ENCODE results near the gene DENND5B.

Gene DENND5B

DNA sequence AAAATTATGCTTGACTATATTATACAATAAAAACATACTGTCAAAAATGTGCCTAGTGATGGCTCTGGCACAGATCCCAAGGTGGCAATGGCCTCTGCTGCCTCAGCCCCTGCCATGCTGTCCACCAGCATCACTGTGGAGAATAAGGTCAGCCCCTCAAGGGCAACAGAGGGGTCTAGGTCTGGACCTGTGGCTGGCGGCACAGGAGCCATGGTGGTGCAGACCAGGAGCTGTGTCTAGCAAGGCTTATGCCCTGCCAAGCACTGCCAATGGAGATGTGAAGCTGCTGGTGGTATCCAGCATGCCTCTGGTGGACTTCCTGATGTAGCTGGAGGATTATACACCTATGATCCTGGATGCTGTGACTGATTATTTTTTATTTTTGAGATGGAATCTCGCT lies 125.9 kb downstream of the DENND5B start:
- WGBS (ENCODE audit: extremely low coverage, insufficient coverage, insufficient read length), result no CpG with 5 or more reads among the region's 2 CpGs
- Histone ChIP-seq H2BK12ac (ENCODE audit: low read length) (no peak overlapping the region), H3K36me3 (ENCODE audit: control insufficient read depth in 1 of 2, insufficient read depth in 2 of 2, low read length in 2 of 2) (peaks cover 2% of the 10 kb centered on the region in 2 experiments), H3K4ac (ENCODE audit: low read depth, low read length) (no peak overlapping the region), H3K4me2 (ENCODE audit: low read length) (no peak overlapping the region), H2AK5ac (ENCODE audit: low read length) (no peak overlapping the region), H2AFZ (ENCODE audit: insufficient read depth, low read length, poor library complexity) (no peak overlapping the region), H2BK120ac (ENCODE audit: insufficient read depth, low read length, poor library complexity) (no peak overlapping the region), H3K23ac (ENCODE audit: low read length) (no peak overlapping the region), H3K18ac (ENCODE audit: low read length) (no peak overlapping the region), H3K4me1 (ENCODE audit: control insufficient read depth in 1 of 2, insufficient read depth in 2 of 2, low read length in 2 of 2) (no peaks in the 10 kb centered on the region), H4K91ac (ENCODE audit: low read depth, low read length) (no peak overlapping the region), H3K9ac (ENCODE audit: low read length) (no peak overlapping the region), H3K27ac (ENCODE audit: low read depth, low read length) (no peak overlapping the region), H3K79me2 (ENCODE audit: control insufficient read depth, insufficient read depth, low read length, poor library complexity) (no peaks in the 10 kb centered on the region), H3K9me3 (ENCODE audit: insufficient read depth, low read depth, low read length) (no peaks in the 10 kb centered on the region), H2BK5ac (ENCODE audit: low read depth, low read length, poor library complexity) (no peak overlapping the region), H3K14ac (ENCODE audit: low read length) (no peak overlapping the region), H4K12ac (ENCODE audit: low read depth, low read length) (no peak overlapping the region), H3K79me1 (ENCODE audit: low read length) (no peaks in the 10 kb centered on the region), H3K27me3 (ENCODE audit: insufficient read depth, low read length) (no peaks in the 10 kb centered on the region), H3K4me3 (ENCODE audit: low read depth, low read length) (no peak overlapping the region), H4K8ac (ENCODE audit: low read depth, low read length) (no peak overlapping the region)
- no peak for DNase-seq

GRCh38 chr12:31460024-31460423 lies 130.9 kb downstream of the DENND5B start:
- H3K27ac ChIP-seq (ENCODE audit: low read depth, low read length), result no peak overlapping the region
- no peak overlapping the region for H3K23ac ChIP-seq (ENCODE audit: low read length)
- H3K9me3 ChIP-seq (ENCODE audit: insufficient read depth, low read depth, low read length), result no peaks in the 10 kb centered on the region
- no peak overlapping the region for H3K9ac ChIP-seq (ENCODE audit: low read length)
- no peak overlapping the region for H2BK12ac ChIP-seq (ENCODE audit: low read length)
- no peak overlapping the region for H4K12ac ChIP-seq (ENCODE audit: low read depth, low read length)
- no peaks in the 10 kb centered on the region for H3K4me1 ChIP-seq (ENCODE audit: control insufficient read depth in 1 of 2, insufficient read depth in 2 of 2, low read length in 2 of 2)
- H2BK120ac ChIP-seq (ENCODE audit: insufficient read depth, low read length, poor library complexity), result no peak overlapping the region
- H2BK5ac ChIP-seq (ENCODE audit: low read depth, low read length, poor library complexity), result no peak overlapping the region
- H3K79me1 ChIP-seq (ENCODE audit: low read length), result no peaks in the 10 kb centered on the region
- H3K27me3 ChIP-seq (ENCODE audit: insufficient read depth, low read length), result no peaks in the 10 kb centered on the region
- H2AFZ ChIP-seq (ENCODE audit: insufficient read depth, low read length, poor library complexity), result no peak overlapping the region
- WGBS (ENCODE audit: extremely low coverage, insufficient coverage, insufficient read length), result no CpG with 5 or more reads among the region's 4 CpGs
- H3K4me3 ChIP-seq (ENCODE audit: low read depth, low read length), result no peak overlapping the region
- H2AK5ac ChIP-seq (ENCODE audit: low read length), result no peak overlapping the region
- H3K4ac ChIP-seq (ENCODE audit: low read depth, low read length), result no peak overlapping the region
- DNase-seq, result peak in 1 of 2 donors; percentile 4
- H3K4me2 ChIP-seq (ENCODE audit: low read length), result no peak overlapping the region
- H3K36me3 ChIP-seq (ENCODE audit: control insufficient read depth in 1 of 2, insufficient read depth in 2 of 2, low read length in 2 of 2), result peaks cover 1 to 2% of the 10 kb centered on the region in 2 experiments
- H3K79me2 ChIP-seq (ENCODE audit: control insufficient read depth, insufficient read depth, low read length, poor library complexity), result no peaks in the 10 kb centered on the region
- H3K14ac ChIP-seq (ENCODE audit: low read length), result no peak overlapping the region
- H4K91ac ChIP-seq (ENCODE audit: low read depth, low read length), result no peak overlapping the region
- no peak overlapping the region for H3K18ac ChIP-seq (ENCODE audit: low read length)
- no peak overlapping the region for H4K8ac ChIP-seq (ENCODE audit: low read depth, low read length)

DNA sequence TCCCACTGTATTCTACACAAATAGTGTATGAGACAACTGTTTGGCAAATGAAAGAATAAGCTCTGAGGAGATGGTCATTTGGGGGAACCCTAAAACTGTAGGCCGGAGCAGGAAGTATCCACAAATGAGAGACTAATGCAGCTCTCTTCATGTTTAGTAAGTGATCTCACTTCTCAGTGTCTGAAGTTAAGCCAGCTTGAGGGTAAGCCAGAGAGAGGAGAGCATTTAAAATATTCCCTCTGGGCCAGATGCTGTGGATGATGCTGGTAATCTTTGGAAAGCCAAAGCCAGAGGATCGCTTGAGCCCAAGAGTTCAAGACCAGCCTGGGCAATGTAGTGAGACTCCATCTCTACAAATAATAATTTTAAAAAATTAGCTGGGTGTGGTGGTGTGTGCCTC lies 134.4 kb downstream of the DENND5B start:
- Histone ChIP-seq H4K91ac (ENCODE audit: low read depth, low read length) (no peak overlapping the region), H3K9me3 (ENCODE audit: insufficient read depth, low read depth, low read length) (no peaks in the 10 kb centered on the region), H3K14ac (ENCODE audit: low read length) (no peak overlapping the region), H3K27ac (ENCODE audit: low read depth, low read length) (no peak overlapping the region), H2AFZ (ENCODE audit: insufficient read depth, low read length, poor library complexity) (no peak overlapping the region), H3K18ac (ENCODE audit: low read length) (no peak overlapping the region), H3K23ac (ENCODE audit: low read length) (no peak overlapping the region), H4K8ac (ENCODE audit: low read depth, low read length) (no peak overlapping the region), H3K79me1 (ENCODE audit: low read length) (no peaks in the 10 kb centered on the region), H2BK12ac (ENCODE audit: low read length) (no peak overlapping the region), H2BK5ac (ENCODE audit: low read depth, low read length, poor library complexity) (no peak overlapping the region), H4K12ac (ENCODE audit: low read depth, low read length) (no peak overlapping the region), H3K79me2 (ENCODE audit: control insufficient read depth, insufficient read depth, low read length, poor library complexity) (no peaks in the 10 kb centered on the region), H3K36me3 (ENCODE audit: control insufficient read depth in 1 of 2, insufficient read depth in 2 of 2, low read length in 2 of 2) (peaks cover 0 to 2% of the 10 kb centered on the region in 2 experiments), H3K4me3 (ENCODE audit: low read depth, low read length) (no peak overlapping the region), H3K9ac (ENCODE audit: low read length) (no peak overlapping the region), H2AK5ac (ENCODE audit: low read length) (no peak overlapping the region), H3K4ac (ENCODE audit: low read depth, low read length) (no peak overlapping the region), H3K27me3 (ENCODE audit: insufficient read depth, low read length) (no peaks in the 10 kb centered on the region), H3K4me1 (ENCODE audit: control insufficient read depth in 1 of 2, insufficient read depth in 2 of 2, low read length in 2 of 2) (no peaks in the 10 kb centered on the region), H2BK120ac (ENCODE audit: insufficient read depth, low read length, poor library complexity) (no peak overlapping the region), H3K4me2 (ENCODE audit: low read length) (no peak overlapping the region)
- WGBS (ENCODE audit: extremely low coverage, insufficient coverage, insufficient read length), result no CpG with 5 or more reads among the region's 2 CpGs
- DNase-seq, result peak in 1 of 2 donors; percentile 23

GRCh38 chr12:31444736-31445135 lies 146.2 kb downstream of the DENND5B start:
- H3K14ac ChIP-seq (ENCODE audit: low read length), result no peak overlapping the region
- H2AFZ ChIP-seq (ENCODE audit: insufficient read depth, low read length, poor library complexity), result no peak overlapping the region
- no peak overlapping the region for H3K23ac ChIP-seq (ENCODE audit: low read length)
- no peak overlapping the region for H3K9ac ChIP-seq (ENCODE audit: low read length)
- no peak overlapping the region for H3K4ac ChIP-seq (ENCODE audit: low read depth, low read length)
- no peak overlapping the region for H4K91ac ChIP-seq (ENCODE audit: low read depth, low read length)
- H3K4me1 ChIP-seq (ENCODE audit: control insufficient read depth in 1 of 2, insufficient read depth in 2 of 2, low read length in 2 of 2), result no peaks in the 10 kb centered on the region
- no peak overlapping the region for H3K4me3 ChIP-seq (ENCODE audit: low read depth, low read length)
- WGBS (ENCODE audit: extremely low coverage, insufficient coverage, insufficient read length), result no CpG with 5 or more reads among the region's 2 CpGs
- H4K8ac ChIP-seq (ENCODE audit: low read depth, low read length), result no peak overlapping the region
- H3K36me3 ChIP-seq (ENCODE audit: control insufficient read depth in 1 of 2, insufficient read depth in 2 of 2, low read length in 2 of 2), result peaks cover 3 to 4% of the 10 kb centered on the region in 2 experiments
- DNase-seq, result no peak
- H3K9me3 ChIP-seq (ENCODE audit: insufficient read depth, low read depth, low read length), result no peaks in the 10 kb centered on the region
- no peak overlapping the region for H3K27ac ChIP-seq (ENCODE audit: low read depth, low read length)
- no peak overlapping the region for H2AK5ac ChIP-seq (ENCODE audit: low read length)
- H3K79me2 ChIP-seq (ENCODE audit: control insufficient read depth, insufficient read depth, low read length, poor library complexity), result no peaks in the 10 kb centered on the region
- H2BK12ac ChIP-seq (ENCODE audit: low read length), result no peak overlapping the region
- H3K18ac ChIP-seq (ENCODE audit: low read length), result no peak overlapping the region
- no peak overlapping the region for H4K12ac ChIP-seq (ENCODE audit: low read depth, low read length)
- H3K27me3 ChIP-seq (ENCODE audit: insufficient read depth, low read length), result no peaks in the 10 kb centered on the region
- no peak overlapping the region for H2BK120ac ChIP-seq (ENCODE audit: insufficient read depth, low read length, poor library complexity)
- H3K4me2 ChIP-seq (ENCODE audit: low read length), result no peak overlapping the region
- no peak overlapping the region for H2BK5ac ChIP-seq (ENCODE audit: low read depth, low read length, poor library complexity)
- no peaks in the 10 kb centered on the region for H3K79me1 ChIP-seq (ENCODE audit: low read length)
